ENCODE results near the gene H3-3A.

DNA sequence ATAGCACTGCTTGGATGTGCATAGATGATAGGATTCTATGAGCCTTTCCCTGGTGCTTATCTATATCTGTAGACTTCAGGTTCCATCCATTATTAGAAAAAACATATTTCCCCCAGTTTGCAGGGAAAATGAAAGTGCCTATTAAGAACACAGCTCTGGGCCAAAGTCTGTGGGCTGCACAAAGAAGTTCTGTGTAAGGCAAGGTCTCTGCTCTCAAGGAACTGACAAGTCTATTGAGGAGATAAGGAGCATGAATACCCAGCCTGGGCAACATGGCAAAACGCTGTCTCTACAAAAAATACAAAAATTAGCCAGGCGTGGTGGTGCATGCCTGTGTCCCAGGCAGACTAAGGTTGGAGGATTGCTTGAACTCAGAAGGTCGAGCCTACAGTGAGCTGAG, 41.1 kb upstream of the H3-3A start:
- TF ChIP-seq SIN3A (IDR thresholded peaks at IDR 0.05; ENCODE audit: borderline replicate concordance, insufficient read depth, low read length): no peak
- TF ChIP-seq, protein P1, sequence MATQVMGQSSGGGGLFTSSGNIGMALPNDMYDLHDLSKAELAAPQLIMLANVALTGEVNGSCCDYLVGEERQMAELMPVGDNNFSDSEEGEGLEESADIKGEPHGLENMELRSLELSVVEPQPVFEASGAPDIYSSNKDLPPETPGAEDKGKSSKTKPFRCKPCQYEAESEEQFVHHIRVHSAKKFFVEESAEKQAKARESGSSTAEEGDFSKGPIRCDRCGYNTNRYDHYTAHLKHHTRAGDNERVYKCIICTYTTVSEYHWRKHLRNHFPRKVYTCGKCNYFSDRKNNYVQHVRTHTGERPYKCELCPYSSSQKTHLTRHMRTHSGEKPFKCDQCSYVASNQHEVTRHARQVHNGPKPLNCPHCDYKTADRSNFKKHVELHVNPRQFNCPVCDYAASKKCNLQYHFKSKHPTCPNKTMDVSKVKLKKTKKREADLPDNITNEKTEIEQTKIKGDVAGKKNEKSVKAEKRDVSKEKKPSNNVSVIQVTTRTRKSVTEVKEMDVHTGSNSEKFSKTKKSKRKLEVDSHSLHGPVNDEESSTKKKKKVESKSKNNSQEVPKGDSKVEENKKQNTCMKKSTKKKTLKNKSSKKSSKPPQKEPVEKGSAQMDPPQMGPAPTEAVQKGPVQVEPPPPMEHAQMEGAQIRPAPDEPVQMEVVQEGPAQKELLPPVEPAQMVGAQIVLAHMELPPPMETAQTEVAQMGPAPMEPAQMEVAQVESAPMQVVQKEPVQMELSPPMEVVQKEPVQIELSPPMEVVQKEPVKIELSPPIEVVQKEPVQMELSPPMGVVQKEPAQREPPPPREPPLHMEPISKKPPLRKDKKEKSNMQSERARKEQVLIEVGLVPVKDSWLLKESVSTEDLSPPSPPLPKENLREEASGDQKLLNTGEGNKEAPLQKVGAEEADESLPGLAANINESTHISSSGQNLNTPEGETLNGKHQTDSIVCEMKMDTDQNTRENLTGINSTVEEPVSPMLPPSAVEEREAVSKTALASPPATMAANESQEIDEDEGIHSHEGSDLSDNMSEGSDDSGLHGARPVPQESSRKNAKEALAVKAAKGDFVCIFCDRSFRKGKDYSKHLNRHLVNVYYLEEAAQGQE (IDR thresholded peaks at IDR 0.05; ENCODE audit: insufficient read depth in 1 of 2, low read depth in 2 of 2, low read length in 2 of 2): no peak

Measured in PFSK-1 (cell line).